RWPE1 (cell line): ENCODE results near the gene TLR2.

Experiments used
- CTCF ChIA-PET: fragments of 350-600 bp; sonication (Branson Sonifier 250); formaldehyde crosslinking; extraction: SDS; loops from one replicate; lab custom pipeline; 2021; lab: Yijun Ruan, JAX
- POLR2A ChIA-PET: fragments of 400-600 bp; formaldehyde crosslinking; extraction: SDS; loops from one replicate; lab custom pipeline; 2020; ENCODE audit warnings: antibody characterized with exemption; ENCODE audit not compliant: low non-redundant PET; lab: Yijun Ruan, JAX
- DNase-seq: peaks from one replicate; pipeline ENCODE4 v3.0.0; 2012; ENCODE audit warnings: low spot score
- H3K27ac ChIP-seq: fragments of 450-650 bp; 2 replicates; pipeline ENCODE4 v1.5.1; 2017
- TF ChIP-seq, protein P1 (sequence below): fragments of 450-650 bp; conservative IDR thresholded peaks from 2 replicates; pipeline ENCODE4 v1.5.1; 2017; ENCODE audit warnings: low read depth, mild to moderate bottlenecking

TLR2 gene

DNA sequence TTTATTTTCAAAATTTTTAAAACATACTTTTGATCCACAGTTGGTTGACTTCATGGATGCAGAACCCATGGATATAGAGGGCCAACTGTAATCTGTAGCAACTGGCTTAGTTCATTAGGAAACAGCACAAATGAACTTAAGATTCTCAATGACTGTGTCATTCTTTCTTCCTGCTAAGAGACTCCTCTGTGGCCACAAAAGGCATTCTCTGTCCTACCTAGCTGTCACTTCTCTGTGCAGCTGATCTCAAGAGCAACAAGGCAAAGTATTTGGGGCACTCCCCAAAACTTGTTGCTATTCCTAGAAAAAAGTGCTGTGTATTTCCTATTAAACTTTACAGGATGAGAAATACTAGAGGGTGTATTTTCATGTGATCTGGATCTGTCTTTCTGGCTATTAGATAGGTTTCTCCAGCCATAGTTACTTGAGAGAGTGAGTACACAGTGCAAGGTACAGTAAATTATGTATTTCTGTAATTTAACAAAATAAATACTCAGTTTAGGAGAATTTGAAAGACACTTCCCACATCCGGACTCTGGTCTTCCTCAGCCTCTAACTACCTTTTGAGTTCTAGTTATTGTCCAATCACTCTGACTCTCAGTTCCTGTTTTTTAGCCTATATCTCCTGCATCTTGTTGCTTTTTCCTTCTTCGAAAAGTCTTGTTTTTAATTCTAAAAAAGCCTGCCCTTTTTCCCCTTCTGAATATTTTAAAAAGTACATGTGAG is 21.8 kb downstream of the TLR2 start:
- TF ChIP-seq, protein P1, sequence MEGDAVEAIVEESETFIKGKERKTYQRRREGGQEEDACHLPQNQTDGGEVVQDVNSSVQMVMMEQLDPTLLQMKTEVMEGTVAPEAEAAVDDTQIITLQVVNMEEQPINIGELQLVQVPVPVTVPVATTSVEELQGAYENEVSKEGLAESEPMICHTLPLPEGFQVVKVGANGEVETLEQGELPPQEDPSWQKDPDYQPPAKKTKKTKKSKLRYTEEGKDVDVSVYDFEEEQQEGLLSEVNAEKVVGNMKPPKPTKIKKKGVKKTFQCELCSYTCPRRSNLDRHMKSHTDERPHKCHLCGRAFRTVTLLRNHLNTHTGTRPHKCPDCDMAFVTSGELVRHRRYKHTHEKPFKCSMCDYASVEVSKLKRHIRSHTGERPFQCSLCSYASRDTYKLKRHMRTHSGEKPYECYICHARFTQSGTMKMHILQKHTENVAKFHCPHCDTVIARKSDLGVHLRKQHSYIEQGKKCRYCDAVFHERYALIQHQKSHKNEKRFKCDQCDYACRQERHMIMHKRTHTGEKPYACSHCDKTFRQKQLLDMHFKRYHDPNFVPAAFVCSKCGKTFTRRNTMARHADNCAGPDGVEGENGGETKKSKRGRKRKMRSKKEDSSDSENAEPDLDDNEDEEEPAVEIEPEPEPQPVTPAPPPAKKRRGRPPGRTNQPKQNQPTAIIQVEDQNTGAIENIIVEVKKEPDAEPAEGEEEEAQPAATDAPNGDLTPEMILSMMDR = no peak
- ChIA-PET POLR2A (no interaction called here), CTCF (no interaction called here)
- DNase-seq = no peak
- H3K27ac ChIP-seq = no peak overlapping the region

DNA sequence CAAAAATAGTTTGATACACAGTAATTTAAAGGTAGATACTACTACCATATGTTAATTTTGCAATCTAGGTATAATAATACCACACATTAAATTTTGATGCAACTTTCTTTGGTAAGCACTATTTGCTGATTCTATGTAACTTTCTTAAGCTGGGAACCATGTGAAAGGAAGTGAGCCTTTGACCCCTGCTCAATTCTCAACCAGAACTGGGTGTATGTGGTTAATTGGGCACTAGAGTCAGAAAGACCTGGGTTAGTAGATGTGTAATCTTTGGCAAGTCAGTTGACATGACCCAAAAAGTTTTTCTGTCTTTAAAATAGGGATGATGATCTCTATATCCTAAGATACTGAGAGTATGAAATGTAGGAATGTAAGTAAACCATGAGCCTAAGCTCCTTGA is 22.4 kb downstream of the TLR2 start:
- DNase-seq = no peak

DNA sequence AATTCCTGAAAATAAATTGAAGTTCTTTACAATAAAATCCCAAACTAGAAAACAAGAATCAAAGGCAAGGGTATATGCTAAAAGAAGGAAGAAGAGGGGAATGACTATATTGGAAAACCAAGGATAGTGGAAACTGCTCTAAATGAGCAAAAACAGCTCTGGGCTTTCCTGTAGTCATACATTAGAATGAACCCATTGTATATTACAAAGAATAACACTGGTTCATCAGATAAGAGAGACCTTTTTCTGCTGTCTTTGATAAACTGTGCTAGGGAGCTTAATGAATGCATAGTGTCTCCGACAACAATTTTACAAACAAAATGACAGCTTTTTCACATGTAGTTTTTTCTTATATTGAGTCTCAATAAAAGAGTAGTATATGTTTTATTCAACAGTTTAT is 26.6 kb downstream of the TLR2 start:
- POLR2A ChIA-PET = interaction anchor here (0.6 kb wide), 1 partner anchor 23 kb away, joined by 4 read pairs; no protein-coding TSS in a partner anchor
- TF ChIP-seq, protein P1 = no peak
- CTCF ChIA-PET = no interaction called here
- H3K27ac ChIP-seq = no peak overlapping the region
- DNase-seq = no peak

More for the DNA sequence above, 22.4 kb downstream of the TLR2 start:
- TF ChIP-seq, protein P1 = no peak
- no peak overlapping the region for H3K27ac ChIP-seq
- ChIA-PET POLR2A (no interaction called here), CTCF (no interaction called here)

DNA sequence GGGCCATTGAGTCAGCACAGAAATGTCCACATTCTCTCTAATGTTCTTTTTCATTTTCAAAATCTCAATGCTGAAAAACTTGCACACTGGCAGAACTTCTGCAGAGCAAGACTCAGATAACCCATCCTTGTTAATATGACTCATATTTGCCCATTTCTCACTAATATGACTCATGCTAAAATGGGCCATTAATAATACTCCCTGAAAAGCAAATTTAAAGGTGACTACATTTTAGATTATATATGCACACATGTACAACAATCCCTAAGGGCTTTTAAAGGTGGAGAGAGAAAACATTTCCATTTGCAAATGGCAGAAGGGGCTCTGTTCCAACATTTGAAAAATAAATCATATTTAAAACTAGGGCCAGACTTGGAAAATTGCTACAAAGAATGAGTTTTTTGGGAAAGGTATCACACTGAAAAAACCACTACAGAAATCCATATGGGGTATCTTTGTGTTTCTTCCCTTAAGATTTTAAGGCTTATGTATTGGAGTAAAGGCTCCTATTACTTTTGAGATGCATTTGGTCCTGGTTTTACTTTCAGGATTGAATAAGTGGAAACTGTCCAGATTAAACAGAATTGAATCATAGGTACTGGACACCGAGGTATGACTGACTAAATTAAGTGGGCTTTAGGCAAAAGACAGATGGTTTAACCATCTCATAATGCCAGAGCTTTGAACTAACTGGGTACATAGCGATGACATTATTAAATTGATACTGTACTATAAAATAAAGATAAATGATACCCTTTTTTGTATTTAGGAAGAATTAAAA is 30.0 kb downstream of the TLR2 start:
- DNase-seq = peak; percentile 81
- TF ChIP-seq, protein P1 = no peak
- no peak overlapping the region for H3K27ac ChIP-seq
- ChIA-PET POLR2A (no interaction called here), CTCF (no interaction called here)

DNA sequence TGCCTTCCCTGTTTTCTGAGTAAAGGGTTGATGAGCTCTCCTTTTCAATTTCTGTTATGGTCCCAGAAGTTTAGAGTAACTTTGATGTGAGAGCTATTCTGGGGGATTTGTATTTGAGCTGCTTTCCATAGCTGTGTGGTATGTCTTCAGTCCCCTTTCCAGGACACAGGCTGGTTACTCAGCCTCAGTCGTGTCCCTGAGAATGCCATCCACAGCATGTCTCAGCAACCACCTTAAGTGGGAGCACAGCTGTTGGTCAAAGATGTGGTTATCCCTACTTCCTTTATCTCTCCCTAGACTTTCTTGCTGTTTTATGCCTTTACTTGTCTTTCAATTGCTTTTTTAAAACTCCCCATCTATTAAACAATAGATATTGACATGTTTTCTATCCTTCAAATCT is 38.0 kb downstream of the TLR2 start:
- ChIA-PET CTCF (interaction anchor here (1.4 kb wide), 1 partner anchor 28 kb away, joined by 3 read pairs; no protein-coding TSS in a partner anchor), POLR2A (no interaction called here)
- no peak for DNase-seq
- TF ChIP-seq, protein P1 = no peak
- no peak overlapping the region for H3K27ac ChIP-seq

DNA sequence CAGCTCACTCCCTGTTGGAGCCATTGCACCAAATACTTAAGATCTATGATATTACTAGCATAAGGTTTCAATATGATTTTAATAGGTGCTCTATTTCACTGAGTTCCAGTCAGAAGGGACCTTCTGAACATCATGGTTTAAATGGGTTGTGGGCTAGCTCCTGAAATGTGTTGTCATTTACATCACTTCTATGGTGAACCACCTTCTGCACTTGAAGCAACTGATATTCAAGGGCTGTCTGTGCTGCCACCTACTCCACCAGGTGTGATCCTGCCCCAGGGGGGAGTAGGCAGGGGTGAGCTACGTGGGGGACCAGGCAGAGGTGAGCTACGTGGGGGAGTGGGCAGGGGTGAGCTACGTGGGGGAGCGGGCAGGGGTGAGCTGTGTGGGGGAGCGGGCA is 40.5 kb downstream of the TLR2 start:
- POLR2A ChIA-PET = no interaction called here
- CTCF ChIA-PET = no interaction called here
- TF ChIP-seq, protein P1 = no peak
- no peak for DNase-seq
- H3K27ac ChIP-seq = no peak overlapping the region
